Left ventricle myocardium superior (tissue), 1 donor: ENCODE measurements around the gene TBCD. TPM values are rescaled to one million over a fixed set of nuclear protein-coding genes. Genes with fewer than 3 reads are reported as not detected.

Source experiments
- ATAC-seq: fragments of 200-7000 bp; cut with Tn5 transposase; one replicate; pipeline ENCODE4 v1.9.1; 2020; ENCODE audit warnings: mild to moderate bottlenecking, moderate library complexity
- DNase-seq: peaks from one replicate; pipeline ENCODE4 v3.0.0-alpha.2; 2020
- intact Hi-C: fragments of 100-400 bp; cut with micrococcal nuclease; formaldehyde crosslinking; loops from one replicate; pipeline ENCODE4 v1.11.0; 2022
- total RNA-seq: library from RNA; stranded (reverse); fragmentation: NEBNext Ultra II Directional; extraction: Animal tissue kit (Norgen Biotek cat#: 25700); gene quantifications from one replicate; pipeline ENCODE4 v1.2.1, GENCODE V29; 2021
- donor health status: DM: no; HTN: yes; CAD: no; lungs with severe emphysema.

The TBCD gene
- total RNA-seq, 1 donor from 2014 or later, result 53.4 TPM

- intact Hi-C loops, result no loop called here
- ATAC-seq, result no peak
- DNase-seq, result peak; percentile 25
Measured at GRCh38 chr17:82860606-82861392, 108.9 kb downstream of the TBCD start.

- no peak for ATAC-seq
- intact Hi-C loops, result no loop called here
- peak; percentile 6 for DNase-seq
Measured at GRCh38 chr17:82861393-82861775, 109.5 kb downstream of the TBCD start.

- ATAC-seq (no peak), DNase-seq (peak; percentile 4)
- intact Hi-C loops, result no loop called here
Measured at GRCh38 chr17:82862191-82862590, 110.3 kb downstream of the TBCD start.

- DNase-seq, result peak; percentile 21
- ATAC-seq, result no peak
- intact Hi-C loops, result no loop called here
Measured at GRCh38 chr17:82862737-82863382, 111.0 kb downstream of the TBCD start.

- ATAC-seq (no peak), DNase-seq (no peak)
- intact Hi-C loops, result no loop called here
Measured at GRCh38 chr17:82863383-82863940, 111.6 kb downstream of the TBCD start.

DNA sequence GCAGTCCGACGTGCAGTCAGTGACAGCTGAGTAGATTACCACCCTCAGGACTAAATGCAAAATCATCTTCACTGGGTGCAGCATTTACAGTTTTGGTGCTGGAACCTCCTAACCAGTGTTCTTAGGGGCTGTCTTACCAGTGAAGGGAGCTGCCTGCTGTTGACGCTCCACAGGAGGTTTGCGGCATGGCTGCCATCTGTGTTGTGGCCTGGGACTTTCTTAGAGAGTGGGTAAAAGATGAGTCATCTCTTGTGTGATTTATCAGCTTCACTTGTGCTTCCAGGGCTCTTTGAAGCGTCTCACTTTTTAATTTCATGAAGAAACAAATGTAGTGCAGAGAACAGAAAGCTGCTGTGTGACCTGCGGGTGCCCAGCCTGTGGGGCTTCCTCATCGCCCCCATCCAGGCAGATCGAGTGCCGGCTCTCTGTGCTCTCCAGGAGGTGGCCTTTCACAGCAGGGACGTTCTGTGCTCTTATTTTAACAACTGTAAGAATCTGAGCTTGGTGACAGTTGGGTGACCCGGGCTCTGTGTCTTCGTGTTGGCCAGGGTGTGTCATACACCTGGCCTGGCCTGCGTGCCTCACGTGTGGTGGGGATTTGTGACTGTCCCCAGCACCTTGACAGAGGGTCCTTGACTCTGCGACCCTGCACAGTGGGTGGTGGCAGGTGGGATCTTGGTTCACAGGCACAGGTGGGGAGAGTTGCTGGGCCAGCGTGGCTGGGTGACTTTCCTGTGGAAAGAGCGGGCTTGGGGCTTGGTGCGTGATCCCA lies 112.3 kb downstream of the TBCD start:
- intact Hi-C loops, result no loop called here
- DNase-seq (peak; percentile 36), ATAC-seq (no peak)

- no peak for ATAC-seq
- DNase-seq, result peak; percentile 30
- intact Hi-C loops, result no loop called here
Measured at GRCh38 chr17:82864713-82865248, 112.9 kb downstream of the TBCD start.

- peak; percentile 15 for DNase-seq
- intact Hi-C loops, result no loop called here
Measured at GRCh38 chr17:82865274-82865673, 113.4 kb downstream of the TBCD start.

DNA sequence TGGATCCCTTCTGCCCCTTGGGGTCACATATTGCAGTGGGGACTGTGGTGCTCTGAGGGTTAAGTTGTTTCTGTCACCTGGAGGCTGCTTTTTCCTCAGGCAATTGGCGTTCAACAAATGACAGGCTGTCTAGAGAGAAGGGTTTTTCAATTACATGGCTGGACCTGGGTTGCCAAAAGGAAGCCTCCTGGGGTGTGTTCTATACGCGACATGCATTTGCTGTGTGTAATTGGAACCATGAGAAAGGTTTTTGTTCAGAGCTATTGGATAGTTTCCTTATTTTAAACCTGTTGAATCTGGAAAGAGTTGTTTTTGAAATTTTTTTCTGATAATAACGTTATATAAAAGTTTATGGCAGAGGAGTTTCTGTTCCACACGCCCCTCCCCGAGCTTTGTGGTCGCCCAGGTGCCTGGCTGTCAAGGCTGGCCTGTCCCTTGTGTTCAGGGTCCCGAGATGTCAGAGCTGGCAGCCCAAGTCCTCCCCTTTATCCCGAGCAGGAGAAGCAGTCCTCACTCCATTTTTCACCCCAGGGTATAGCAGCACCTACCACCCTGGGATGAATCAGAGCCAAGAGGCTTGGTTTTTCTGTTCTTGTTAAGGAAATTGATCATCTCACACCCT lies 114.0 kb downstream of the TBCD start:
- DNase-seq, result peak; percentile 0
- intact Hi-C loops, result no loop called here
- no peak for ATAC-seq

More at GRCh38 chr17:82865274-82865673, 113.4 kb downstream of the TBCD start:
- ATAC-seq, result no peak

GRCh38 chr17:82866590-82867191 lies 114.8 kb downstream of the TBCD start:
- DNase-seq, result peak; percentile 55
- intact Hi-C loops, result no loop called here
- peak; percentile 73 for ATAC-seq

DNA sequence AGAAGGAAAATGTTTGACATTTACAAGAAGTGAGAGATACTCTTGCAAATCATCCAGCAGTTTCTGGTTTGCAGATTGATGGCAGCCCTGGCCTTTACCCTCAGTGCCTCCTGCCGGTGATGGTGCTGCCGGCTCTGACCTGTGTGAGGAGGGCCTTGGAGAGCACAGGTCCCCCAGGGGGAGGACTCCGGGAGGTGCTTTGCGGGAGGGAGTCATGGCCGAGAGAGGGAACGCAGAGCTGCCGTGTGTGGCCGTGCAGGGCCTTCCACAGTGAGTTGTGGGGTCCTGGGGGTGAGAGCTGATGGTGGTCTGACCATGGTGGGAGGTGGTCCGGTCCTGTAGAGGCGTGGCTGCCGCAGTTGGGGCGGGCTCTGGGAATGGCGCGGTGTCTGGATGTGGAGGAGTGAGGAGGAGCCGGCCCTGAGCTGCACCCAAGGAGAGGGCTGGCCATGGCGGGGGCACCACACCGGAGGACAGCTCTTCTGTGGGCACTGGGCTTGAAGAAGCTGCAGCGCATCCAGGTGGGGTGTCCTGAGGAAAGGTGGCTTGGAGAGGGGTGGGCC lies 116.0 kb downstream of the TBCD start:
- peak; percentile 26 for DNase-seq
- ATAC-seq, result no peak
- intact Hi-C loops, result no loop called here

- DNase-seq (peak; percentile 7), ATAC-seq (no peak)
- intact Hi-C loops, result no loop called here
Measured at GRCh38 chr17:82868715-82869131, 116.9 kb downstream of the TBCD start.

GRCh38 chr17:82869536-82869935 lies 117.7 kb downstream of the TBCD start:
- ATAC-seq (no peak), DNase-seq (peak; percentile 23)
- intact Hi-C loops, result no loop called here

DNA sequence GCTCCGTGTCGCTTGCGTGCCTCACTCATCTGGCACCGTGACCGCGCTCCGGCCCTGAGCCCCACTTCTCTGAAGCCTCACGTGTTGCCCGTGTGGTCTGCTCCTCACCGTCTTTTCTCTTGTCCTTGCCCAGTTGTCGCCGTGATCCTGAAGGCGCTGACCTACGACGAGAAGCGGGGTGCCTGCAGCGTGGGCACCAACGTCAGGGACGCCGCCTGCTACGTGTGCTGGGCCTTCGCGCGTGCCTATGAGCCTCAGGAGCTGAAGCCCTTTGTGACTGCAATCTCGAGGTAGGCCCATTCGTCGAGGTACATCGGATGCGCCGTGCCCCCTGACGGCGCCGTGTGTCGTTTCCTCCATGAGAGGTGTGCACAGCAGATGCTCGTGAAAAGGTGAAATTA lies 118.2 kb downstream of the TBCD start:
- intact Hi-C loops, result no loop called here
- ATAC-seq (no peak), DNase-seq (peak; percentile 20)

DNA sequence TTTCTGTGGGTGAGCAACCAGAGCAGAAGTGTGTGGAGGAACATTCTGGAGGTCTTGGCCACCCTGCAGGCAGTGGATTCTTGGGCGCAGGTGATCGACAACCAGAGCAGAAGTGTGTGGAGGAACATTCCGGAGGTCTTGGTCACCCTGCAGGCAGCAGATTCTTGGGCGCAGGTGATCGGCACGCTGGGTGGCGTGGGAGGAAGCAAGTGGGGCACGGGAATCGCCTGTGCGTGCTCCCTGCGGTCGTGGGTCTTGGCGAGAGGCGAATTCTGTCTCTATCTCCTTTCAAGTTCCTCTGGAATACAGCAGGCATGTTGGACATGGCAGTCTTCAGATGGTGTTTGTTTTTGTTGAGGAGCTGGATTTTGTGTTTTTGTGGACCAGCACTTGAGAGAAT lies 118.7 kb downstream of the TBCD start:
- DNase-seq (peak; percentile 17), ATAC-seq (no peak)
- intact Hi-C loops, result no loop called here

GRCh38 chr17:82871056-82871775 lies 119.4 kb downstream of the TBCD start:
- peak; percentile 46 for ATAC-seq
- DNase-seq, result peak; percentile 38
- intact Hi-C loops, result no loop called here

DNA sequence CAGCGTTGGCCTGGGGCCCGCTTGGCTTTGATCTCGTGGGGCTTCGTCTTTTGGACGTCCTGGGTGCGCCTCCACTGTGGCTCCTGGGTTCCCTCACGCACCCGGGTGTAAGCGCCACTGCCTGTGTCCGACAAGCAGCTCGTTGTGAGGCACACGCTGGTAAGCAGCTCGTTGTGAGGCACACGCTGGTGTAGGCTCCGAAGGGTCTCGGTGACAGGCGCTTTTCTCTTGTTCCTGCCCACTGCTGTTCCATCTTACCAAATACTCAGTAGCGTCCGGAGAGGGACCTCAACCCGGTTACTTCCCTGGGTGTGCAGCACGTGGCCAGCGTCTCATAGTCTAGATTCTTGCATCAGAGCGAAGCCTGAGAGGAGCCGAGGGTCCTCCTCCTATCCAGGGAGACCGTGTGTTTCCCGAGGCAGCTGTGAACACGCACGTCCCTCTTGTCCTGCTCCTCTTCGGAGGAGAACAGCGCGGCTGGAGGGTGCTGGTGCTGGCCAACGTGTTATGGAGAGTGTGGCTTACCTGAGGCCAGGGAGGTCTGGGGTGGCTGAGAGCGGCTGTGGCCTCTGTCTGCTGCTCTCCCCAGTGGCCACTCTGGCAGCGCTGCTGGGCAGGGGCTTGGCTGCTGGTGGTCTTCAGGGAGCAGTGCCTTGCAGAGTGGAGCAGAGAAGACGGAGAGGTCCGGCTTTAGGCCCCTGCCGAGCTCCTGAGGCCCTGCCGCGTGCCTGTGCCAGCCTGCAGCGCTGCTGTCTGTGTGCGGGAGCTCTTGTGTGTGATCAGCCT lies 120.1 kb downstream of the TBCD start:
- DNase-seq (peak; percentile 27), ATAC-seq (no peak)
- intact Hi-C loops, result no loop called here
